Naive thymus-derived CD4-positive, alpha-beta T cell (primary cell): ENCODE measurements around the gene BMP7. TPM values are rescaled to one million over a fixed set of nuclear protein-coding genes. Genes with fewer than 3 reads are reported as not detected.

Experiments used
- ATAC-seq: fragments of 150-1000 bp; cut with Tn5 transposase; 2 replicates; pipeline ENCODE4 v1.10.0; 2021; ENCODE audit warnings: mild to moderate bottlenecking, moderate library complexity
- CTCF ChIA-PET: fragments of 350-600 bp; sonication (Branson Sonifier 250); formaldehyde crosslinking; loops from one replicate; lab custom pipeline; 2021; ENCODE audit warnings: antibody characterized with exemption; lab: Charles Lee
- POLR2A ChIA-PET: fragments of 350-600 bp; sonication (Branson Sonifier 250); formaldehyde crosslinking; loops from one replicate; lab custom pipeline; 2021; ENCODE audit warnings: antibody characterized with exemption, inconsistent platforms; lab: Charles Lee
- DNase-seq, 9 donors: peaks; one replicate each; pipeline versions ENCODE4 v3.0.0 to v3.0.0-alpha.2; 2020 to 2022; ENCODE audit warnings: mixed read lengths in 1 of 9
- H3K27ac ChIP-seq: one replicate; pipeline ENCODE4 v1.7.0; 2013; ENCODE audit warnings: mild to moderate bottlenecking, low read depth, low read length, moderate library complexity
- H3K27me3 ChIP-seq, 2 donors: one replicate each; pipeline ENCODE4 v1.7.0; 2013; ENCODE audit warnings: low read length in 2 of 2, mild to moderate bottlenecking in 2 of 2, moderate library complexity in 2 of 2; ENCODE audit not compliant: control insufficient read depth in 2 of 2, insufficient read depth in 2 of 2
- H3K36me3 ChIP-seq, 3 experiments: 1 replicate in 2 of 3; 2 replicates in 1 of 3; pipeline ENCODE4 v1.7.0; 2013; ENCODE audit warnings: low read length in 3 of 3, mild to moderate bottlenecking in 3 of 3, moderate library complexity in 1 of 3; ENCODE audit not compliant: insufficient read depth in 3 of 3, control insufficient read depth in 2 of 3
- H3K4me1 ChIP-seq, 2 donors: one replicate each; pipeline ENCODE4 v1.7.0; 2013; ENCODE audit warnings: low read length in 2 of 2, mild to moderate bottlenecking in 2 of 2, moderate library complexity in 1 of 2; ENCODE audit not compliant: control insufficient read depth in 2 of 2, insufficient read depth in 2 of 2
- H3K4me3 ChIP-seq: 2 replicates; pipeline ENCODE4 v1.7.0; 2013; ENCODE audit warnings: mild to moderate bottlenecking, low read length
- H3K9me3 ChIP-seq, 3 experiments: 1 replicate in 2 of 3; 2 replicates in 1 of 3; pipeline ENCODE4 v1.7.0; 2013; ENCODE audit warnings: low read length in 3 of 3; ENCODE audit not compliant: control insufficient read depth in 2 of 3
- H3K27ac Mint-ChIP-seq, 9 donors: one replicate each; pipeline ENCODE4 v1.8.0; 2020 to 2022; ENCODE audit warnings: mixed read lengths in 9 of 9, mild to moderate bottlenecking in 8 of 9, moderate library complexity in 5 of 9, inconsistent platforms in 2 of 9
- H3K27me3 Mint-ChIP-seq, 5 donors: one replicate each; pipeline ENCODE4 v1.8.0; 2021 to 2022; ENCODE audit warnings: mixed read lengths in 5 of 5, mild to moderate bottlenecking in 1 of 5
- H3K36me3 Mint-ChIP-seq, 5 donors: one replicate each; pipeline ENCODE4 v1.8.0; 2020 to 2022; ENCODE audit warnings: mixed read lengths in 5 of 5, mild to moderate bottlenecking in 3 of 5, inconsistent platforms in 1 of 5
- H3K4me1 Mint-ChIP-seq, 7 donors: one replicate each; pipeline ENCODE4 v1.8.0; 2020 to 2022; ENCODE audit warnings: mixed read lengths in 7 of 7, mild to moderate bottlenecking in 3 of 7, inconsistent platforms in 1 of 7
- H3K4me3 Mint-ChIP-seq, 10 donors: one replicate each; pipeline ENCODE4 v1.8.0; 2020 to 2022; ENCODE audit warnings: mild to moderate bottlenecking in 10 of 10, mixed read lengths in 10 of 10, moderate library complexity in 6 of 10, inconsistent platforms in 2 of 10
- H3K9me3 Mint-ChIP-seq, 11 donors: one replicate each; pipeline ENCODE4 v1.8.0; 2020 to 2022; ENCODE audit warnings: mixed read lengths in 11 of 11, mild to moderate bottlenecking in 4 of 11, inconsistent platforms in 1 of 11, moderate library complexity in 1 of 11
- intact Hi-C, 2 donors: fragments of 100-400 bp; cut with micrococcal nuclease; formaldehyde crosslinking; loops; one replicate each; pipeline ENCODE4 v1.15.1; 2023
- polyA plus RNA-seq, 2 donors: library from polyadenylated mRNA; unstranded; fragments of 300-500 nt; fragmentation: Illumina TruSeq; gene quantifications; one replicate each; pipeline ENCODE4 v1.2.3, GENCODE V29; 2021
- total RNA-seq, 6 experiments: library from RNA in 5 of 6; stranded (reverse) in 5 of 6; gene quantifications; 1 replicate in 5 of 6; 2 replicates in 1 of 6; pipeline ENCODE4 v1.2.3 and lab custom pipeline; 2021 to 2026

The BMP7 gene
- total and polyA plus RNA-seq, 7 experiments from 2014 or later = not detected

DNA sequence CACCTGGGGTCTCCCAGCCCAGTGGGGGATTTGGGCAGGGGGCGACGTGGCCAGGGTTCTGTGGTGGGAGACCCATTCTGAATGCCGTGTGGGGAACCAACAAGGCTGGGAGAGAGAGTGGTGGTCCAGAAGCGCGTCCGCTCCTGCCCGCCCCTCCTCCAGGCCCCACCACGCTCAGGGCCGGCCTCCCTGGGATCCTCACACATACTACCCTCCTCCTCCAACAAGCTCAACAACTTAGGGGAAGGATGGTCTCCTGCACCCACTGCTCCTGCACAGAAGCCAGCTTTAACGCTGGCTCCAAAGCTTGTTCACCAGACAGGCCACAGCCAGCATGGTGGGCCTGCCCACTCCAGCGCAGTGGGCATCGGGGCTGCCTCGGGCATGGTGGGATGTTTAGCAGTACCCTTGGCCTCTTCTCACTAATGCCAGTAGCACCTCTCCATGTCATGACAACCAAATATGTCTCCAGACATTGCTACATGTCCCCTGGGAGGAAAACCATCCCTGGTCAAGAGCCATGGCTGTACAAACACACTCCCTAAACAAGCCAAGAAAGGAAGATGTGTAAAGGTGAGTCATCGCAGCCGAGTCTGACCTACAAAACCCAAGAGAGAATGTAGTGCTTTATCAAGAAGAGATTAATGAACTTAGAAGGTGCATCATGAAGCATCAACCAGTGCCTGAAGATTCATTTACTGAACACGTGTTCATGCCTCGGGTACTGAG is 75.7 kb downstream of the BMP7 start:
- no peaks in the 10 kb centered on the region for H3K36me3 ChIP-seq
- Mint-ChIP-seq H3K27ac (no peak overlapping the region), H3K9me3 (peaks cover 0 to 2% (median 0%) of the 10 kb centered on the region in 11 donors), H3K36me3 (no peaks in the 10 kb centered on the region), H3K4me1 (peaks cover 0 to 5% (median 0%) of the 10 kb centered on the region in 7 donors), H3K27me3 (peaks cover 0 to 18% (median 4%) of the 10 kb centered on the region in 5 donors), H3K4me3 (no peak overlapping the region)
- ATAC-seq = no peak
- H3K4me3 ChIP-seq = no peak overlapping the region
- H3K27me3 ChIP-seq = no peaks in the 10 kb centered on the region
- intact Hi-C loops = no loop called here
- H3K4me1 ChIP-seq = no peaks in the 10 kb centered on the region
- CTCF ChIA-PET = no interaction called here
- POLR2A ChIA-PET = no interaction called here
- DNase-seq = no peak
- H3K27ac ChIP-seq = no peak overlapping the region
- H3K9me3 ChIP-seq = no peaks in the 10 kb centered on the region

DNA sequence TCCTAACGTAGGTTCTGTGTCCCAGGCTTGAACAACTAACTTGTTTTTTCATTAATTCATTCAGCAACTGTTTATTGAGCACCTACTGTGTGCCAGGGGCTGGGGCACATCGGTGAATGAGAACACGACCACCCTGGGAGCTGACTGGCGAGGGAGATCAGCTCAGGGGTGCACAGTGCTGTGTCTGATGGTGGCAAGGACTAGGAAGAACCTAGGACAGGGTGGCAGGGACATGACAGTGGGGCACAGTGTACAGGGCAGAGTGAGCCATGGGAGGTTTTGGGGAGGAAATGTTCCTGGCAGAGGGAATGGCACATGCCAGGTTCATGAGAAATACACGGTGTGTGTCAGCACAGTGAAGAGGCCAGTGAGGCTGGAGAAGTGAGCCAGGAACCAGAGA is 76.7 kb downstream of the BMP7 start:
- Mint-ChIP-seq H3K4me1 (peaks cover 0 to 5% (median 0%) of the 10 kb centered on the region in 7 donors), H3K9me3 (peaks cover 0 to 2% (median 0%) of the 10 kb centered on the region in 11 donors), H3K36me3 (no peaks in the 10 kb centered on the region), H3K27me3 (peaks cover 0 to 13% (median 0%) of the 10 kb centered on the region in 5 donors), H3K4me3 (no peak overlapping the region), H3K27ac (no peak overlapping the region)
- Histone ChIP-seq H3K4me3 (no peak overlapping the region), H3K4me1 (no peaks in the 10 kb centered on the region), H3K36me3 (no peaks in the 10 kb centered on the region), H3K27ac (no peak overlapping the region), H3K9me3 (no peaks in the 10 kb centered on the region), H3K27me3 (no peaks in the 10 kb centered on the region)
- DNase-seq (no peak), ATAC-seq (no peak)
- POLR2A ChIA-PET = no interaction called here
- intact Hi-C loops = no loop called here
- CTCF ChIA-PET = no interaction called here

DNA sequence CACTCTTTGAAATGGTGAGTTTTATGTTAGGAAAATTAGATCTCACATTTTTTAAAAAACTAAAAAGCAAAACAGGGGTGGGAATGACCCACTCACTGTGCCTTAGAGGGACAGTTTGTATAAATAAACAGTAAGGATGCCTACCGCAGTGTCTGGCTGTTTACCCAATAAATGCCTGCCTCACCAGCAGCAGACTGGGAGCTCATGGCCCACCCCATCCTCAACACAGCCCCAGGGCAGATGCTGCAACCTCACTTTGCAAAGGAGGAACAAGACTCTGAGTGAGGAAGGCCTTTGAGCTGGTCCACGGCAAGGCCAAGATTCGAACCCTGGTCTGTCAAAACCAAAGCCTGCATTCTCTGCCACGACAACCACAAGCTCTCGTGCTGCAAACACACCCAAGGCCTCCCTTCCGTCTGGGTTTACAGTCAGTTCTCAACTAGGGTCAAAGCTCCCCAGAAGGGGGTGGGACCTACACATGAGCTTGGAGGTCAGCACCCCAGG is 77.8 kb downstream of the BMP7 start:
- no peak overlapping the region for H3K4me3 Mint-ChIP-seq
- intact Hi-C loops = no loop called here
- no peaks in the 10 kb centered on the region for H3K27me3 ChIP-seq
- H3K36me3 Mint-ChIP-seq = no peaks in the 10 kb centered on the region
- no peaks in the 10 kb centered on the region for H3K4me1 ChIP-seq
- no peaks in the 10 kb centered on the region for H3K9me3 ChIP-seq
- no peaks in the 10 kb centered on the region for H3K36me3 ChIP-seq
- H3K27ac ChIP-seq = no peak overlapping the region
- H3K27me3 Mint-ChIP-seq = peaks cover 0 to 9% (median 0%) of the 10 kb centered on the region in 5 donors
- POLR2A ChIA-PET = no interaction called here
- ATAC-seq (no peak), DNase-seq (no peak)
- H3K4me3 ChIP-seq = no peak overlapping the region
- H3K27ac Mint-ChIP-seq = no peak overlapping the region
- no peaks in the 10 kb centered on the region for H3K9me3 Mint-ChIP-seq
- CTCF ChIA-PET = no interaction called here
- H3K4me1 Mint-ChIP-seq = peaks cover 0 to 5% (median 0%) of the 10 kb centered on the region in 7 donors

DNA sequence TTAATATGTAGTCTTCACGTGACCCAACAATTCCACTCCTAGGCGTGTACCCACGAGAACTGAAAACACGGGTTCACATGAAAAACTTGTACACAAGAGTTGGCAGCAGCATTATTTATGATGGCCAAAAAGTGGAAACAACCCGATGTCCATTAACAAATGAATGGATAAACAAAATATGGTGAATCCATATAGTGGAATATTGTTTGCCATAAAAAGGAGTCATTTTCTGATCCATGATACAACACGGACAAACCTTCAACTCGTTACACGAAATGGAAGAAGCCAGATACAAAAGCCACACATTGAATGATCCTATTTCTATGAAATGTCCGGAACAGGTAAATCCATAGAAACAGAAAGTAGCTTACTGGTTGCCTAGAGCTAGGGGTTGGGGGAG is 78.4 kb downstream of the BMP7 start:
- Histone ChIP-seq H3K36me3 (no peaks in the 10 kb centered on the region), H3K4me1 (no peaks in the 10 kb centered on the region), H3K27ac (no peak overlapping the region), H3K4me3 (no peak overlapping the region), H3K9me3 (no peaks in the 10 kb centered on the region), H3K27me3 (no peaks in the 10 kb centered on the region)
- H3K36me3 Mint-ChIP-seq = no peaks in the 10 kb centered on the region
- H3K4me1 Mint-ChIP-seq = peaks cover 0 to 5% (median 0%) of the 10 kb centered on the region in 7 donors
- ChIA-PET POLR2A (no interaction called here), CTCF (no interaction called here)
- no peak overlapping the region for H3K4me3 Mint-ChIP-seq
- DNase-seq (no peak), ATAC-seq (no peak)
- H3K9me3 Mint-ChIP-seq = no peaks in the 10 kb centered on the region
- intact Hi-C loops = no loop called here
- H3K27me3 Mint-ChIP-seq = peaks cover 0 to 11% (median 4%) of the 10 kb centered on the region in 5 donors
- no peak overlapping the region for H3K27ac Mint-ChIP-seq

DNA sequence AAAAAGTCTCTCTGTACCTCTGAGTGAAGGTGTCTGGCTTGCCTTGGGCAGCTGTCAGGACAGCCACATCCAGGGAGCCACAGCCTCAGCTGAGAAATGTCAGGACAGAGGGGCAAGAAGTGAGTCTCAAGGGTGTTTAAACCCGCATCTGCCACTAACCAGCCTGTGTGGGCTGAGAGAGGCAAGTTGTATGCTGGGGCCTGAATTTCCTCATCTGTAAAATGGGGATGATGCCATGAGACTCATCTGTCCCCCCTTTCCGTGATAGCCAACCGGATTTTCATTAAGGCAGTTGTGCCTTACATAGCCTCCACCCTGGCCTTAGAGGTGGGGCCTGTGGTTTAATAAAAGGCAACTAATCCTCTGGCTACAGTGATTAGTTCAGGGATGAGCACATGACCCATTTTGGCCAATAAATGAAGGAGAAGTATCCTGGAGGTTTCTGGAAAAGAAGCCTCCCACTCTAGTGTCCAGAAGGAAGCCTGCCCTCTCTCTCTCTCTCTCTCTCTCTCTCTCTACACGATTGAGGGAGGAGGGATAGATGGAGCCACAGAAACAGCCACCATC is 79.3 kb downstream of the BMP7 start:
- DNase-seq = no peak
- Mint-ChIP-seq H3K27me3 (peaks cover 0 to 11% (median 4%) of the 10 kb centered on the region in 5 donors), H3K4me1 (peaks cover 0 to 5% (median 0%) of the 10 kb centered on the region in 7 donors), H3K4me3 (no peak overlapping the region), H3K9me3 (no peaks in the 10 kb centered on the region), H3K27ac (no peak overlapping the region), H3K36me3 (no peaks in the 10 kb centered on the region)
- no peak overlapping the region for H3K4me3 ChIP-seq
- no peaks in the 10 kb centered on the region for H3K4me1 ChIP-seq
- no peaks in the 10 kb centered on the region for H3K36me3 ChIP-seq
- H3K27me3 ChIP-seq = no peaks in the 10 kb centered on the region
- no peak overlapping the region for H3K27ac ChIP-seq
- no peaks in the 10 kb centered on the region for H3K9me3 ChIP-seq
- no peak for ATAC-seq
- intact Hi-C loops = no loop called here
- ChIA-PET CTCF (no interaction called here), POLR2A (no interaction called here)

DNA sequence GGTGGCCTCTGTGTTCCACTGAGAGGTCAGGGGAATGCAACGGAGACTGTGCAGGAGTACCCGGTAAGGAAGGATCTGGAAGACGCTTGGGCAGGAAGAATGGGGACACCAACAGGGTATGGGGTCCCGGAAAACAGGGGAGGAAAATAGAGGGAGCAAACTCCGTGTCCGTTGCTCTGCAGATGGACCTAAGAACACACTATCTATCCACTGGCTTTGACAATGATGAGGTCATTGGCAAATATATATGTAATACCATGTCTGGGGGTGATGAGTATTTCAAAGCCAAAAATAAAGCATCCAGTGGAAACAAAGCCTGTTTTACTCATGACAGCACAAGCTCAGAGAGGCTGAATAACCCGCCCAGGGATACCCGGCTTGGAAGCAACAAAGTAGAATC is 80.2 kb downstream of the BMP7 start:
- Mint-ChIP-seq H3K9me3 (no peaks in the 10 kb centered on the region), H3K36me3 (no peaks in the 10 kb centered on the region), H3K4me3 (no peak overlapping the region), H3K27me3 (peaks cover 0 to 11% (median 9%) of the 10 kb centered on the region in 5 donors), H3K4me1 (peaks cover 0 to 5% (median 0%) of the 10 kb centered on the region in 7 donors), H3K27ac (no peak overlapping the region)
- no peaks in the 10 kb centered on the region for H3K4me1 ChIP-seq
- no peak overlapping the region for H3K27ac ChIP-seq
- no peak for ATAC-seq
- no peaks in the 10 kb centered on the region for H3K9me3 ChIP-seq
- no peak for DNase-seq
- ChIA-PET CTCF (no interaction called here), POLR2A (no interaction called here)
- no peaks in the 10 kb centered on the region for H3K27me3 ChIP-seq
- no peaks in the 10 kb centered on the region for H3K36me3 ChIP-seq
- intact Hi-C loops = no loop called here
- no peak overlapping the region for H3K4me3 ChIP-seq
